ENCODE data around the gene SRSF12. TPM values are rescaled to one million over a fixed set of nuclear protein-coding genes. Genes with fewer than 3 reads are reported as not detected.
A peak's percentile ranks its signal among the peaks of the same experiment; 100 is the strongest.

The SRSF12 gene
- total RNA-seq, 8 experiments from 2014 or later = 0.25 to 21.6 (median 12.9) TPM

DNA sequence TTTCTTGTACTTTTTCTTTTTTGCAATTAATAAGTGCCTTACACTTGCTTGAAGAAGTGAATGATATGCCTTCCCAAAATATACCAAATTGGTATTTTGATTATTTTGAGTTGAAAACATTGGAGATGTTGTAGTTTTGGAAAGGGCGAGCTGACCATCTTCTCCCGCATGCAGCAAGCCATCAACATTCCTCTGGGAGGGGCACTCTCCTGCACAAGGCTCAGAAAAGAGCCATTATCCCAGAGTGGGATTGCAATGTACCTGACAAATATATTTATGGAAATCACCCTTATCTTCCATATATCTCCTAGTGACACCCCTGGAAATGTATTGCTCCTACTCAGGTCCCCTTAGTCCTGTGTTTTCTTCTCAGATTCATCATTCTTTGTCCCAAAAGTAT lies 60.1 kb downstream of the SRSF12 start:
- WGBS, 10 experiments = 50 to 100% (median 80%) methylated on average over 1 to 2 of the region's 2 CpGs; no CpG with 5 or more reads in 5 of the 10 experiments

DNA sequence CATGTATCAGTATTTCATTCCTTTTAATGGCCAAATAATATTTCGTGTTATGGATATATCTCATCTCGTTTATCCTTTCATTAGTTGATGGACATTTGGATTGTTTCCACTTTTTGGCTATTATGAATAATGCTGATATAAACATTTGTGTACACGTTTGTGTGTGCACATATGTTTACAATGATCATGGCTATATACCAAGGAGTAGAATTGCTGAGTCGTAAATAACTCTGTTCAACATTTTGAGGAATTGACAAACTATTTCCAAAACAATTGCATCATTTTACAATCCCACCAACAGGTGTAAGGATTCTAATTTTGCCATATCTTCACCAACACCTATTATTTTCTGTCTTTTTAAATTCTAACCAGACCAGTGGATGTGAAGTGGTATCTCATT lies 63.7 kb downstream of the SRSF12 start:
- Histone ChIP-seq H3K27ac (no peak overlapping the region), H3K4me1 (replicated peaks in 1 of 2) (no peaks in the 10 kb centered on the region), H3K4me3 (no peak overlapping the region)
- 23 to 100% (median 77%) methylated on average over 3 to 4 of the region's 4 CpGs for WGBS, 10 experiments
- in situ Hi-C loops (cut with MboI; ENCODE audit: low pct_unique_long_range_greater_than_20kb in 2 of 9, low sequenced_read_pairs in 9 of 9, unreplicated experiment in 9 of 9) = no loop called here
- no peak for ATAC-seq (replicated peaks in 6 of 8)

More for the DNA sequence above, 60.1 kb downstream of the SRSF12 start:
- in situ Hi-C loops (cut with MboI; ENCODE audit: low pct_unique_long_range_greater_than_20kb in 2 of 9, low sequenced_read_pairs in 9 of 9, unreplicated experiment in 9 of 9) = no loop called here
- H3K27ac ChIP-seq = no peak overlapping the region
- no peaks in the 10 kb centered on the region for H3K4me1 ChIP-seq (replicated peaks in 1 of 2)
- no peak overlapping the region for H3K4me3 ChIP-seq
- no peak for ATAC-seq (replicated peaks in 6 of 8)

DNA sequence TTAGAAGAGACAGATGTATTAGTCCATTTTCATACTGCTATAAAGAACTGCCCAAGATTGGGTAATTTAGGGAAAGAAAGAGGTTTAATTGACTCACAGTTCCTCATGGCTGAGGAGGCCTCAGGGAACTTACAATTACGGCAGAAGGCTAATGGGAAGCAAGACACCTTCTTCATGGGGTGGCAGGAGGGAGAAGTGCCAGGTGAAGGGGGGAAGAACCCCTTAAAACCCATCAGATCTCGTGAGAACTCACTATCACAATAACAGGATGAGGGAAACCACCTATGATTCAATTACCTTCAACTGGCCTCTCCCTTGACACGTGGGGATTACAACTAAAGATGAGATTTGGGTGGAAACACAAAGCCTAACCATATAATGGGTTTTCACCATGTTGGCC lies 66.2 kb downstream of the SRSF12 start:
- Histone ChIP-seq H3K27ac (no peak overlapping the region), H3K4me3 (no peak overlapping the region), H3K4me1 (replicated peaks in 1 of 2) (no peaks in the 10 kb centered on the region)
- in situ Hi-C loops (cut with MboI; ENCODE audit: low pct_unique_long_range_greater_than_20kb in 2 of 9, low sequenced_read_pairs in 9 of 9, unreplicated experiment in 9 of 9) = no loop called here
- 0 to 75% (median 69%) methylated on average over 1 of the region's 3 CpGs; no CpG with 5 or more reads in 6 of the 10 experiments for WGBS, 10 experiments
- no peak for ATAC-seq (replicated peaks in 6 of 8)

DNA sequence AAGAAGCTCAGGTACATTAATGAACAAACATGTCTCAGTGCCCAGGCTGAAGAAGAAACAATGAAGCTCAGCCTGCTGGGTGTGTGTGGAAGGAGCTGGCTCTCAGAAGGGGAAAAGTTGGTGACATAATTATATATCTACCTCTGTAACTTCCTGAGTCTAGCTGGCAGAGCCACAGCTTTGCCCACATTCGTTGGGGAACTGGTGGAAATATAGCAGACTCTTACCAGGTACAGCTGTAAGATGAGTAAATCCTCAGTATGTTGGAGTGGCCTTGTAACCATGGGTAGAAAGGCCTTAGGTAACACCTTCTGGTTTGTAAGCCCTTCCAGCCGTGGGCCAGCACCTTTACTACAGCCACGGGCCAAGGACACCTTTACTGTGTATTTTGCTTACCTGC lies 67.2 kb downstream of the SRSF12 start:
- ATAC-seq (replicated peaks in 6 of 8) = no peak
- Histone ChIP-seq H3K4me3 (no peak overlapping the region), H3K4me1 (replicated peaks in 1 of 2) (no peaks in the 10 kb centered on the region), H3K27ac (no peak overlapping the region)
- in situ Hi-C loops (cut with MboI; ENCODE audit: low pct_unique_long_range_greater_than_20kb in 2 of 9, low sequenced_read_pairs in 9 of 9, unreplicated experiment in 9 of 9) = no loop called here
- 0 to 100% (median 78%) methylated on average over 1 to 3 of the region's 3 CpGs; no CpG with 5 or more reads in 2 of the 10 experiments for WGBS, 10 experiments

DNA sequence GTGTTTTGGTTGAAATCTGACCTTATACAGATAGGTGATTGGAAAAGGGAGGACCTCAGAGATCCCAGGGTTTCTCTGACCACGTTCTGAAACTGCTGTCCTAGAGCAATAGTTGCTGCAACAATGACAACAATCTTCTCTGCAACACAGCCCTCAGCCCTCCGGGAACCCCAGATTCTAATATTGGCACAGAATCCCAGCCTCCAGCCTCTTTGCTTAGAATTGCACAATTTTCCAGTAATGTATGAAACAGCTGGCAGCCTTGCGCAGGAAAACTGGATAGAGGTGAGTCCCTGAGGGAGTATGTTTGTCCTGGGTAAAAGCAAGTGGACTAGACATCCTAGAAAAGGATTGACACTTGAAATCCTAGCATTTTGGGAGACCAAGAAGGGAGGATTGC lies 67.7 kb downstream of the SRSF12 start:
- Histone ChIP-seq H3K4me1 (replicated peaks in 1 of 2) (no peaks in the 10 kb centered on the region), H3K27ac (no peak overlapping the region), H3K4me3 (no peak overlapping the region)
- peak in 3 of 8 experiments; percentile 66 to 77 (median 72) for ATAC-seq (replicated peaks in 6 of 8)
- WGBS, 10 experiments = 0 to 100% (median 68%) methylated on average over 1 to 3 of the region's 3 CpGs; no CpG with 5 or more reads in 2 of the 10 experiments
- in situ Hi-C loops (cut with MboI; ENCODE audit: low pct_unique_long_range_greater_than_20kb in 2 of 9, low sequenced_read_pairs in 9 of 9, unreplicated experiment in 9 of 9) = no loop called here

DNA sequence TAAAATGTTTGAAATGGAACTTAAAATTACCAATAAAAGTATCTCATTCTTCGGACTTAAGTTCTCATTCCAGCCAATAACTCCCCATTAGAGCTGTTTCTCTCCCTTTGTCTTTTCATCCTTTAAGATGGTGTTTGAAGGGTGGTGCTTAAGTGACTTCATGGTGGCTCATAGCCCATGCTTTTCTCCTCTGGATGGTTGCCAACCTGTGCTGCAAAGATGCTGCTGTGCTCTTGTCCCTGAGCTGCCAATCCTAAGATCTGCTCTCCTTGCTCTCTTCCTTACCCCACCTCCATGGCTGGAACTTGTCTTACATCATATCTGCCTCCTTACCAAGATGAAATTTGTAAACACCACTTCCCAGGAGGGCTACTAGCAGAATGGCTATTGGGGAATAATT lies 68.9 kb downstream of the SRSF12 start:
- H3K27ac ChIP-seq = no peak overlapping the region
- in situ Hi-C loops (cut with MboI; ENCODE audit: low pct_unique_long_range_greater_than_20kb in 2 of 9, low sequenced_read_pairs in 9 of 9, unreplicated experiment in 9 of 9) = no loop called here
- no peaks in the 10 kb centered on the region for H3K4me1 ChIP-seq (replicated peaks in 1 of 2)
- ATAC-seq (replicated peaks in 6 of 8) = peak in 3 of 8 experiments; percentile 16 to 39 (median 30)
- 17 to 83% (median 69%) methylated on average over 1 of the region's 1 CpG; no CpG with 5 or more reads in 6 of the 10 experiments for WGBS, 10 experiments
- H3K4me3 ChIP-seq = no peak overlapping the region

DNA sequence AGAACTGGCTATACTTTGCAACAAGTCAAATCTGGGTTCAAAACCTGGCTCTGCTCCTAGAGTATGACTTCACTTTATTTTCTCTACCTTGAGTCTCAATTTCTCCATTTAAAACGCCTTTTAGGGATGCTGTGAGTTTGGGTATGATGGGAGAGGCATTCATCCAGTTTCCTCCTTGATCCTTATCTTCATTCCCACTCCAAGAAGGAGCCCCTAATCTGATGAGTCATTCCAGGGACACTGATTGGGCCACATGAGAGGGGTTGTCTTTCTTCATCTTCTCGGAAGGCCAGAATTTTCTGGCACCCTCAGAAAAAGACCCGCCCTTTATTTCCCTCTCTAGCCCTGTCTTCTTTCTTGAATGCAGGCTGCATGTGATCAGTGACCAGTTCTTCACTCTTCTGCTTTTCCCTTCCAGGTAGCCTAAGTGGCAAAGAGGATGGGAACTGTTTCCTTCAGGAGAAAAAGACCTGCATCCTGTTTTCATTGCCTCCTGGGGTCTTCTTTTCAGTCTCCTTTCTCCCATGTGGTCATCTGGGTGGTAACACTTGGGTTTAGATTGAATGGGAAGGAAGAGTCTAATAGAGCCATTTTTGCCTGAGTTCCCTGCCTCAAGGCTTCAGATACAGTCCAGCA lies 69.5 kb downstream of the SRSF12 start:
- ATAC-seq (replicated peaks in 6 of 8) = peak in 3 of 8 experiments; percentile 12 to 50 (median 47)
- WGBS, 10 experiments = 43 to 100% (median 91%) methylated on average over 1 to 3 of the region's 3 CpGs; no CpG with 5 or more reads in 4 of the 10 experiments
- no peak overlapping the region for H3K27ac ChIP-seq
- in situ Hi-C loops (cut with MboI; ENCODE audit: low pct_unique_long_range_greater_than_20kb in 2 of 9, low sequenced_read_pairs in 9 of 9, unreplicated experiment in 9 of 9) = no loop called here
- no peak overlapping the region for H3K4me3 ChIP-seq
- no peaks in the 10 kb centered on the region for H3K4me1 ChIP-seq (replicated peaks in 1 of 2)

DNA sequence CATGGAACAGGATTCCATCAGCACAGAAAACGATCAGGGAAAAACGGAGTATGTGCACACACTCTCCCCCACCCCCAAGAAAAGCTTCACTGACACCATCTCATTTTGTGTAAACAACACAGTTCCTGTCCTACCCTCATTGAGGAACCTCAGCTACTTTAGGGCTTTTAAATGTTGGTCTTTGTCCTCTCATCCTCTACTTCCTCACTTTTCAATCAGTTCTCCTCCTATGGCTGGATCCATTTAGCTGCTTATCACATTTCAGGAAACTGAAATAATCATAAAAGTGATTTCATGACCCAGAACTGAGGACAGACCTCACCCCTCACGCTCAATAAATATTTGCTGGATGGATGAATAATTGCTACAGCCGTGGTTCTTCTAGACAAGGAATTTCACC lies 70.4 kb downstream of the SRSF12 start:
- ATAC-seq (replicated peaks in 6 of 8) = no peak
- 40 to 86% (median 80%) methylated on average over 1 to 4 of the region's 4 CpGs; no CpG with 5 or more reads in 1 of the 10 experiments for WGBS, 10 experiments
- Histone ChIP-seq H3K4me1 (replicated peaks in 1 of 2) (no peaks in the 10 kb centered on the region), H3K4me3 (no peak overlapping the region), H3K27ac (no peak overlapping the region)
- in situ Hi-C loops (cut with MboI; ENCODE audit: low pct_unique_long_range_greater_than_20kb in 2 of 9, low sequenced_read_pairs in 9 of 9, unreplicated experiment in 9 of 9) = no loop called here

Other genes with a start within 250 kb of the SRSF12 start
- 10 to 100 TPM; 11.7 to 24.0 (median 18.4) TPM for gene RNGTT, start 154.5 kb downstream of the SRSF12 start, total RNA-seq
- 100 to 1,000 TPM in 2 of 8 experiments, 10 to 100 TPM in 6; 39.4 to 201 (median 62.8) TPM for gene PNRC1, start 37.3 kb downstream of the SRSF12 start, total RNA-seq
- gene PM20D2, start 28.0 kb upstream of the SRSF12 start, total RNA-seq = 10 to 100 TPM in 1 of 8 experiments, 1 to 10 TPM in 7; 1.9 to 12.3 (median 6.7) TPM
- 1 to 10 TPM in 3 of 8 experiments, under 1 TPM in 2, not detected in 3; 0.21 to 3.2 (median 1.5) TPM for gene GABRR1, start 99.3 kb upstream of the SRSF12 start, total RNA-seq
- gene GABRR2, start 197.2 kb upstream of the SRSF12 start, total RNA-seq = under 1 TPM; 0.16 to 0.66 (median 0.34) TPM
- 10 to 100 TPM; 17.6 to 45.2 (median 34.6) TPM for gene UBE2J1, start 234.7 kb upstream of the SRSF12 start, total RNA-seq

All from motor neuron (in vitro differentiated cells).